Activated naive CD4-positive, alpha-beta T cell treated with anti-CD3 and anti-CD28 coated beads, Interleukin-2, amount 10 ng/mL, durations not matched to agents 7 days and 5 days (primary cell): ENCODE results near the gene CABP4.
"Not testable (repeated sequence)": the region's sequence is repeated elsewhere in the genome, so short reads cannot be mapped to it uniquely, and the experiment has no call there.

Source experiments
- CTCF ChIA-PET: fragments of 350-600 bp; sonication (Branson Sonifier 250); formaldehyde crosslinking; loops from one replicate; lab custom pipeline; 2021; ENCODE audit warnings: antibody characterized with exemption; lab: Charles Lee
- DNase-seq: peaks from one replicate; pipeline ENCODE4 v3.0.0-alpha.2; 2020
- H3K27ac Mint-ChIP-seq: one replicate; pipeline ENCODE4 v1.8.0; 2021; ENCODE audit warnings: mild to moderate bottlenecking, moderate library complexity, mixed read lengths
- H3K27me3 Mint-ChIP-seq: one replicate; pipeline ENCODE4 v1.8.0; 2021; ENCODE audit warnings: mild to moderate bottlenecking, mixed read lengths
- H3K36me3 Mint-ChIP-seq: one replicate; pipeline ENCODE4 v1.8.0; 2021; ENCODE audit warnings: mixed read lengths
- H3K4me1 Mint-ChIP-seq: one replicate; pipeline ENCODE4 v1.8.0; 2021; ENCODE audit warnings: mixed read lengths
- H3K4me3 Mint-ChIP-seq: one replicate; pipeline ENCODE4 v1.8.0; 2021; ENCODE audit warnings: mild to moderate bottlenecking, moderate library complexity, mixed read lengths
- H3K9me3 Mint-ChIP-seq: one replicate; pipeline ENCODE4 v1.8.0; 2021; ENCODE audit warnings: mixed read lengths

CABP4 gene

DNA sequence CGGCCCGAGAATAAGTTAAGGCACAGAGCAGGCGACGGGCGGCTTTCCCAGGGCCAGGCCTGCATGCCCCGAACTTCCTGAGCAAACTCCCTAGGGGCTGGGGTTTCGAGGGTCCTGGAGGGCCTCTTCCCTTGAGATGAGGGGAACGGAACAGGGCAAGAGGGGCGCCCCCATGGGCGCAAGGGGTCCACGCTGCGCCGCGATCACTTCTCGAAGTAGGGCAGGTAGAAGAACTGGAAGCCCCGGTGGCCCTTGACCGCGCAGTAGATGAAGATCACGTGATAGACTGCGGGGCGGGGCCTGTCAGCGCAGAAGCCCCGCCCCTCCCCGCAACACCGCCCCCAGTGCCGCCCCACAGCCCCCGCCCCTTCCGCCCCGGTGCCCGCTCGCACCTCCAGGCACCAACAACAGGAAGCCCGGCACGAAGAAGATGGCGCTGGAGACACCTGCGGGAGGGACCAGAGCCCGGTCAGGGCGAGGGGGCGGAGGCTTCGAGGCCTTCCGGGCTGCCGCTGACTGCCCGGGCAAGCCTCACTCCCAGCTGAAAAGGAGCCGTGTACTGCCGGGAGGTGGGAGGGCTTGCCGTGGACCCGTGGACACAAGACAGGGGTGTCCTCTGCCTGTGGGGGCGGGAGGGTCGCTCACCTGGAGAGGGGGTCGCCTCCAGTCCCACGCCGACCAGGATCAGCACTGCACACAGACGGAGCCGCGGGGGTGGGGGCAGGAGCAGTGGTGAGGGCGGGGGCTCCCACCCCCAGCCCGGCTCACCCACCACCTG is 9.4 kb downstream of the CABP4 start:
- Mint-ChIP-seq H3K27me3 (peaks cover 13% of the 10 kb centered on the region), H3K36me3 (peaks cover 8% of the 10 kb centered on the region), H3K4me1 (peaks cover 49% of the 10 kb centered on the region), H3K9me3 (no peaks in the 10 kb centered on the region), H3K27ac (peak overlapping the region; percentile 93), H3K4me3 (peak overlapping the region; percentile 80)
- DNase-seq, result peak; percentile 96
- CTCF ChIA-PET, result interaction anchor here (0.7 kb wide), 1 partner anchor 27 kb away, joined by 3 read pairs; the partner anchor contains the start of gene PTPRCAP

DNA sequence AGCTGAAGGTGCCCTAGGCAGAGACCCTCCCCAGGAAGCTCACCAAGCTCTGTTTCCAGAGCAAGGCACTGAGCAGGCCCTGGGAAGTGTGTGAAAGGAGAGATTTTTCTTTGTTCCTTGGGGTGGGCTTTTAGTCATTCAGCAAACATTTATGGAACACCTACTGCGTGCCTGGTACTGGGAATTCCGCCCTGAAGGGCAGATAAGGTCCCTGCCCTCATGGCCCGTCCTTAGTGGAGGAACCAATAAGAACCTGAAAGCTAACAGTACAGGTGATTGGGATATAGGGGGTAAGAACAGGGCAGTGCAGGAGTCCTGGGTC is 10.0 kb downstream of the CABP4 start:
- peak overlapping the region; percentile 93 for H3K27ac Mint-ChIP-seq
- no peak for DNase-seq
- CTCF ChIA-PET, result interaction anchor here (0.7 kb wide), 1 partner anchor 27 kb away, joined by 3 read pairs; the partner anchor contains the start of gene PTPRCAP
- peak overlapping the region; percentile 80 for H3K4me3 Mint-ChIP-seq
- no peaks in the 10 kb centered on the region for H3K9me3 Mint-ChIP-seq
- H3K36me3 Mint-ChIP-seq, result peaks cover 8% of the 10 kb centered on the region
- peaks cover 48% of the 10 kb centered on the region for H3K4me1 Mint-ChIP-seq
- H3K27me3 Mint-ChIP-seq, result peaks cover 9% of the 10 kb centered on the region

DNA sequence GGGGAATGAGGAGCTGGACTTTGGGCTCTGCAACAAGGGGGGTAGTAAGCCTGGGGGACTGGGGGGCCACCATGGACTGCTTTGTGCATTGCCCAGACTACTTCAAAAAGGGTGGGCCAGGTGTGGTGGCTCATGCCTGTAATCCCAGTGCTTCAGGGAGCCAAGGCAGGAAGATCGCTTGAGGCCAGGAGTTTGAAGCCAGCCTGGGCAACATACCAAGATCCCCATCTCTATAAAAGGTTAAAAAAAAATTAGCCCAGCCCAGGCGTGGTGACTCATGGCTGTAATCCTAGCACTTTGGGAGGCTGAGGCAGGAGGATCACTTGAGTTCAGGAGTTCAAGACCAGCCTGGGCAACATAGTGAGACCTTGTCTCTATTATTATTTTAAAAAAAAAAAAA is 10.4 kb downstream of the CABP4 start:
- not testable (repeated sequence) for H3K9me3 Mint-ChIP-seq, DNase-seq, H3K27me3 Mint-ChIP-seq, H3K36me3 Mint-ChIP-seq
- CTCF ChIA-PET, result interaction anchor here (0.7 kb wide), 1 partner anchor 28 kb away, joined by 3 read pairs; the partner anchor contains the start of gene PTPRCAP
- peak overlapping the region; percentile 80 for H3K4me3 Mint-ChIP-seq
- peaks cover 46% of the 10 kb centered on the region for H3K4me1 Mint-ChIP-seq
- H3K27ac Mint-ChIP-seq, result peak overlapping the region; percentile 93

GRCh38 chr11:67466367-67466766 is 11.2 kb downstream of the CABP4 start:
- H3K4me1 Mint-ChIP-seq, result peaks cover 49% of the 10 kb centered on the region
- CTCF ChIA-PET, result interaction anchor here (2.5 to 2.6 kb wide), 2 partner anchors 27 to 65 kb away, joined by 9 to 14 read pairs; partner anchors contain the start of gene PPP1CA
- no peaks in the 10 kb centered on the region for H3K9me3 Mint-ChIP-seq
- DNase-seq, result no peak
- H3K27me3 Mint-ChIP-seq, result no peaks in the 10 kb centered on the region
- H3K36me3 Mint-ChIP-seq, result peaks cover 8% of the 10 kb centered on the region
- H3K27ac Mint-ChIP-seq, result peak overlapping the region; percentile 71
- H3K4me3 Mint-ChIP-seq, result peak overlapping the region; percentile 44

- peaks cover 8% of the 10 kb centered on the region for H3K36me3 Mint-ChIP-seq
- peak overlapping the region; percentile 87 for H3K4me3 Mint-ChIP-seq
- H3K27me3 Mint-ChIP-seq, result no peaks in the 10 kb centered on the region
- H3K9me3 Mint-ChIP-seq, result no peaks in the 10 kb centered on the region
- CTCF ChIA-PET, result interaction anchor here (1.1 to 2.6 kb wide), 4 partner anchors 28 to 73 kb away, joined by 3 to 14 read pairs (median 8); partner anchors contain the start of genes PPP1CA and PTPRCAP
- H3K4me1 Mint-ChIP-seq, result peaks cover 49% of the 10 kb centered on the region
- H3K27ac Mint-ChIP-seq, result peak overlapping the region; percentile 82
- DNase-seq, result no peak
Measured at GRCh38 chr11:67466962-67467771, 12.0 kb downstream of the CABP4 start.

- Mint-ChIP-seq H3K36me3 (peaks cover 8% of the 10 kb centered on the region), H3K4me1 (peaks cover 49% of the 10 kb centered on the region), H3K27ac (peak overlapping the region; percentile 87)
Measured at GRCh38 chr11:67468056-67468455, 12.9 kb downstream of the CABP4 start.

GRCh38 chr11:67468456-67468758 is 13.3 kb downstream of the CABP4 start:
- peaks cover 3% of the 10 kb centered on the region for H3K27me3 Mint-ChIP-seq
- CTCF ChIA-PET, result interaction anchor here (0.8 to 2.6 kb wide), 11 partner anchors 12 to 86 kb away, joined by 3 to 14 read pairs (median 3); partner anchors contain the start of genes PPP1CA and PTPRCAP
- peak overlapping the region; percentile 87 for H3K27ac Mint-ChIP-seq
- no peaks in the 10 kb centered on the region for H3K9me3 Mint-ChIP-seq
- peak overlapping the region; percentile 87 for H3K4me3 Mint-ChIP-seq
- H3K4me1 Mint-ChIP-seq, result peaks cover 47% of the 10 kb centered on the region
- peaks cover 8% of the 10 kb centered on the region for H3K36me3 Mint-ChIP-seq
- no peak for DNase-seq

More at GRCh38 chr11:67468056-67468455, 12.9 kb downstream of the CABP4 start:
- Mint-ChIP-seq H3K4me3 (peak overlapping the region; percentile 87), H3K27me3 (no peaks in the 10 kb centered on the region), H3K9me3 (no peaks in the 10 kb centered on the region)
- DNase-seq, result no peak
- CTCF ChIA-PET, result interaction anchor here (1.1 to 2.6 kb wide), 10 partner anchors 12 to 85 kb away, joined by 3 to 14 read pairs (median 4); partner anchors contain the start of genes PPP1CA and PTPRCAP

DNA sequence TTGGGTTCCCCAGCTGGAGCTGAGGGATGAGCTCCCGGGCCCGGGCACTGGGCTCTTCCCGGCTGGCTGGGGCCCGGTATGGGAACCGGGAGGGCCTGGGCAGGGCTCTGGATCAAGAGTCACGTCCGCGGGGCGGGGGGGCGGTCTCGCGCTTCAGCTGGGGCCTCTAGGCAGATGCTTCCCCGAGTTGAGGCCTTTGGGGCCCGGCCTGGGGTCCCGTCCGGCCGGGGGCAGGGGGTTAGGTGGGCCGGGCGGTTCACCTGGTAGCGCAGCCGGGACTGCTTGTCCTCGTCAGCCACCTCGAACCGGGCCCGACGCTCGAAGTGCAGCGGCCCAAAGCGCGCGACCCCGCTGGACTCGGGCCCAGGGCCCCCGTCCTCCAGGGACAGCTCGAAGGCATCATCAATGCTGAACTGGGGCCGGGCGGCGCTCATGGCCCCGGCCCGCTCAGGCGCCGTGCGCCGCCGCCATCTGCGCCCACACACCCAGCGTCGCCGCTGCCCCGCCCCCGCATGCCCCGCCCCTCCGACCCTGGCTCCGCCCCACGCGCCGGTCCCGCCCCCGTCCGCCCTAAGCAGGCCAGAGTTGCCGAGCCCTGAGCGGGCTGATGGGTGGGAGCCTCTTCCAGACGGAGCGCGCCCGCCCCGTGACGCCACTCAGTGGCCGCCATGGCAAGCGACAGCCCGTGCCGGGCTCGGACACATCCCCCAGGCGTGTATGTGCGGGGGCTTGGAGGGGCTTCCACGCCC is 13.8 kb downstream of the CABP4 start, which contains the start of gene TMEM134:
TSS of gene TMEM134 (minus strand) at position 493 of the 749 bp plus-strand sequence. CDS start at position 434, 59 bp downstream.
- no peaks in the 10 kb centered on the region for H3K9me3 Mint-ChIP-seq
- peak within 1 kb of the TSS; percentile 87 for H3K4me3 Mint-ChIP-seq
- H3K27me3 Mint-ChIP-seq, result peaks cover 5% of the 10 kb centered on the region
- peaks cover 8% of the 10 kb centered on the region for H3K36me3 Mint-ChIP-seq
- peak within 1 kb of the TSS; percentile 87 for H3K27ac Mint-ChIP-seq
- H3K4me1 Mint-ChIP-seq, result peaks cover 47% of the 10 kb centered on the region
- CTCF ChIA-PET, result interaction anchor here (0.7 to 2.6 kb wide), 12 partner anchors 11 to 118 kb away, joined by 3 to 14 read pairs (median 3); partner anchors contain the start of genes PPP1CA and PTPRCAP
- DNase-seq, result peak; percentile 92

DNA sequence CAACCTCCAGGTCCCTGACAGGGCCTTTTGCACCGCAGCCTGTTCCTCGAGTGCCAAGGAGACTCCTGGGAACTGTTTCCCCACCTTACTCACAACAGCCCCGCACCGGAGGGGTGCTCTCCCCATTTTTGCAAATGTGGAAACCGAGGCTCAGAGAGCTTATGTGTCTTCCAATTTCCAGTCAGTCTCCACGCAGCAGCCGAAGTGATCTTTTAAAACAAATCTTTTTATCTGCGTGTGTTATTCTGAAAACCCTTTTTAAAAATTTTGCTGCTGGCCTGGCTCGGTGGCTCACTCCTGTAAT is 14.3 kb downstream of the CABP4 start:
- Mint-ChIP-seq H3K27me3 (peaks cover 5% of the 10 kb centered on the region), H3K27ac (peak overlapping the region; percentile 79), H3K36me3 (peaks cover 8% of the 10 kb centered on the region), H3K9me3 (no peaks in the 10 kb centered on the region), H3K4me3 (peak overlapping the region; percentile 70), H3K4me1 (peaks cover 42% of the 10 kb centered on the region)
- CTCF ChIA-PET, result interaction anchor here (0.7 to 1.6 kb wide), 3 partner anchors 14 to 118 kb away, joined by 3 to 4 read pairs (median 3); partner anchors contain the start of genes AIP and PPP1CA
- DNase-seq, result no peak

GRCh38 chr11:67470337-67471002 is 15.3 kb downstream of the CABP4 start:
- H3K4me1 Mint-ChIP-seq, result peaks cover 33% of the 10 kb centered on the region
- H3K9me3 Mint-ChIP-seq, result no peaks in the 10 kb centered on the region
- H3K27ac Mint-ChIP-seq, result no peak overlapping the region
- peaks cover 5% of the 10 kb centered on the region for H3K36me3 Mint-ChIP-seq
- DNase-seq, result no peak
- H3K4me3 Mint-ChIP-seq, result peak overlapping the region; percentile 7
- CTCF ChIA-PET, result interaction anchor here (1.6 kb wide), 2 partner anchors 13 to 119 kb away, joined by 3 to 4 read pairs; partner anchors contain the start of gene AIP
- peaks cover 6% of the 10 kb centered on the region for H3K27me3 Mint-ChIP-seq

DNA sequence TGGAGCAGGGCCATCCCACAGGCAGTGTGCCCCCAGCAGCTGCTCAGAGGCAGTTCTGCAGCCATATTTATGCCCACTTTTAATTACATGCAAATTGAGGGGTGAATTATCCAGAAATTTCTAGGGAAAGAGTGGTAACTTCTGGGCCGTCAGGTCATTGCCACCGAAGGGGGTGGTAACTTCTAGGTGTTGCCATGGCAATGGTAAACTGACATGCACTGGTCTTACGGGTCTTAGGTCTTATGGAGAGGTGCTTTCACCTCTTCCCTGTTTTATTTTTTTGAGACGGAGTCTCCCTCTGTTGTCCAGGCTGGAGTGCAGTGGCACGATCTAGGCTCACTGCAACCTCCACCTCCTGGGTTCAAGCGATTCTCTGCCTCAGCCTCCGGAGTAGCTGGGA is 17.7 kb downstream of the CABP4 start:
- H3K4me1 Mint-ChIP-seq, result peaks cover 15% of the 10 kb centered on the region
- no peak overlapping the region for H3K4me3 Mint-ChIP-seq
- H3K36me3 Mint-ChIP-seq, result peaks cover 1% of the 10 kb centered on the region
- no peak overlapping the region for H3K27ac Mint-ChIP-seq
- no peak for DNase-seq
- CTCF ChIA-PET, result no interaction called here
- H3K9me3 Mint-ChIP-seq, result no peaks in the 10 kb centered on the region
- peaks cover 18% of the 10 kb centered on the region for H3K27me3 Mint-ChIP-seq

- H3K4me1 Mint-ChIP-seq, H3K9me3 Mint-ChIP-seq, H3K36me3 Mint-ChIP-seq, H3K27ac Mint-ChIP-seq, DNase-seq, H3K4me3 Mint-ChIP-seq: not testable (repeated sequence)
- CTCF ChIA-PET, result interaction anchor here (0.6 kb wide), 1 partner anchor 979 kb away, joined by 3 read pairs; no protein-coding TSS in a partner anchor
- peaks cover 35% of the 10 kb centered on the region for H3K27me3 Mint-ChIP-seq
Measured at GRCh38 chr11:67476692-67477091, 21.5 kb downstream of the CABP4 start.
